Measurements from ENCODE around the gene NR2C2AP.
A peak's percentile ranks its signal among the peaks of the same experiment; 100 is the strongest.
"Not testable (repeated sequence)": the region's sequence is repeated elsewhere in the genome, so short reads cannot be mapped to it uniquely, and the experiment has no call there.

Gene NR2C2AP

GRCh38 chr19:19203012-19203856, at the start of gene NR2C2AP:
Gene NR2C2AP (minus strand): TSS chr19:19203414. CDS start chr19:19203060, 354 bp downstream.
- peak; percentile 87 for DNase-seq

- DNase-seq = no peak
Measured at GRCh38 chr19:19250196-19250801, 47.1 kb upstream of the NR2C2AP start.

- no peak for DNase-seq
Measured at GRCh38 chr19:19240476-19240875, 37.3 kb upstream of the NR2C2AP start.

GRCh38 chr19:19239675-19240074, 36.5 kb upstream of the NR2C2AP start:
- no peak for DNase-seq

- no peak for DNase-seq
Measured at GRCh38 chr19:19238126-19238894, 35.1 kb upstream of the NR2C2AP start.

- DNase-seq = no peak
Measured at GRCh38 chr19:19236173-19236572, 33.0 kb upstream of the NR2C2AP start.

GRCh38 chr19:19234220-19234816, 31.1 kb upstream of the NR2C2AP start:
- DNase-seq = no peak

GRCh38 chr19:19232261-19232721, 29.1 kb upstream of the NR2C2AP start:
- no peak for DNase-seq

- no peak for DNase-seq
Measured at GRCh38 chr19:19230999-19231398, 27.8 kb upstream of the NR2C2AP start.

- DNase-seq = no peak
Measured at GRCh38 chr19:19229701-19230100, 26.5 kb upstream of the NR2C2AP start.

GRCh38 chr19:19227217-19227616, 24.0 kb upstream of the NR2C2AP start:
- DNase-seq = no peak

- DNase-seq = no peak
Measured at GRCh38 chr19:19226663-19227062, 23.4 kb upstream of the NR2C2AP start.

- no peak for DNase-seq
Measured at GRCh38 chr19:19226204-19226603, 23.0 kb upstream of the NR2C2AP start.

- DNase-seq = peak; percentile 38
Measured at GRCh38 chr19:19224852-19225494, 21.8 kb upstream of the NR2C2AP start.

- no peak for DNase-seq
Measured at GRCh38 chr19:19224150-19224851, 21.1 kb upstream of the NR2C2AP start.

GRCh38 chr19:19223636-19224035, 20.4 kb upstream of the NR2C2AP start:
- DNase-seq = no peak

GRCh38 chr19:19223060-19223459, 19.8 kb upstream of the NR2C2AP start:
- DNase-seq = no peak

GRCh38 chr19:19221000-19221399, 17.8 kb upstream of the NR2C2AP start:
- not testable (repeated sequence) for DNase-seq

GRCh38 chr19:19218911-19219310, 15.7 kb upstream of the NR2C2AP start:
- no peak for DNase-seq

- no peak for DNase-seq
Measured at GRCh38 chr19:19217099-19217498, 13.9 kb upstream of the NR2C2AP start.

- no peak for DNase-seq
Measured at GRCh38 chr19:19215792-19216191, 12.6 kb upstream of the NR2C2AP start.

- DNase-seq = peak; percentile 31
Measured at GRCh38 chr19:19214892-19215291, 11.7 kb upstream of the NR2C2AP start.

All from GDM1 (cell line).